ENCODE data around the gene WNT4. TPM values are rescaled to one million over a fixed set of nuclear protein-coding genes. Genes with fewer than 3 reads are reported as not detected.

WNT4 gene
- total and polyA plus RNA-seq, 9 donors = 1.4 to 5.0 (median 3.7) TPM

- no peak for DNase-seq
- no peaks in the 10 kb centered on the region for H3K27me3 ChIP-seq (ENCODE audit: control insufficient read depth, insufficient read depth, low read length)
- 78% methylated on average over 18 of the region's 21 CpGs for WGBS (ENCODE audit: insufficient coverage)
These were observed 20.4 kb downstream of the WNT4 start for GRCh38 chr1:22122273-22123070.

GRCh38 chr1:22121421-22121911, 21.4 kb downstream of the WNT4 start:
- peaks cover 21% of the 10 kb centered on the region for H3K4me1 ChIP-seq (ENCODE audit: control insufficient read depth, insufficient read depth, low read length)
- peaks cover 24% of the 10 kb centered on the region for H3K36me3 ChIP-seq (ENCODE audit: control insufficient read depth, insufficient read depth, low read length)
- H3K27ac ChIP-seq (ENCODE audit: low read length) = no peak overlapping the region
- H3K9me3 ChIP-seq (replicated peaks; ENCODE audit: control insufficient read depth, low read depth, low read length) = no peaks in the 10 kb centered on the region
- no peak overlapping the region for H3K4me3 ChIP-seq (ENCODE audit: low read length)
- DNase-seq = no peak
- no peaks in the 10 kb centered on the region for H3K27me3 ChIP-seq (ENCODE audit: control insufficient read depth, insufficient read depth, low read length)
- 63% methylated on average over 13 of the region's 15 CpGs for WGBS (ENCODE audit: insufficient coverage)

More at GRCh38 chr1:22122273-22123070, 20.4 kb downstream of the WNT4 start:
- Histone ChIP-seq H3K27ac (ENCODE audit: low read length) (no peak overlapping the region), H3K9me3 (replicated peaks; ENCODE audit: control insufficient read depth, low read depth, low read length) (no peaks in the 10 kb centered on the region), H3K36me3 (ENCODE audit: control insufficient read depth, insufficient read depth, low read length) (peaks cover 22% of the 10 kb centered on the region), H3K4me3 (ENCODE audit: low read length) (no peak overlapping the region), H3K4me1 (ENCODE audit: control insufficient read depth, insufficient read depth, low read length) (peaks cover 24% of the 10 kb centered on the region)

GRCh38 chr1:22120469-22120790, 22.5 kb downstream of the WNT4 start:
- no peak for DNase-seq
- 71% methylated on average over 11 of the region's 11 CpGs for WGBS (ENCODE audit: insufficient coverage)

GRCh38 chr1:22119626-22120468, 23.1 kb downstream of the WNT4 start:
- H3K4me3 ChIP-seq (ENCODE audit: low read length) = no peak overlapping the region
- H3K36me3 ChIP-seq (ENCODE audit: control insufficient read depth, insufficient read depth, low read length) = peaks cover 34% of the 10 kb centered on the region
- 94% methylated on average over 38 of the region's 44 CpGs for WGBS (ENCODE audit: insufficient coverage)
- no peaks in the 10 kb centered on the region for H3K9me3 ChIP-seq (replicated peaks; ENCODE audit: control insufficient read depth, low read depth, low read length)
- no peak for DNase-seq
- H3K27me3 ChIP-seq (ENCODE audit: control insufficient read depth, insufficient read depth, low read length) = no peaks in the 10 kb centered on the region
- no peak overlapping the region for H3K27ac ChIP-seq (ENCODE audit: low read length)
- peaks cover 15% of the 10 kb centered on the region for H3K4me1 ChIP-seq (ENCODE audit: control insufficient read depth, insufficient read depth, low read length)

More at GRCh38 chr1:22120469-22120790, 22.5 kb downstream of the WNT4 start:
- Histone ChIP-seq H3K27ac (ENCODE audit: low read length) (no peak overlapping the region), H3K4me1 (ENCODE audit: control insufficient read depth, insufficient read depth, low read length) (peaks cover 15% of the 10 kb centered on the region), H3K9me3 (replicated peaks; ENCODE audit: control insufficient read depth, low read depth, low read length) (no peaks in the 10 kb centered on the region), H3K36me3 (ENCODE audit: control insufficient read depth, insufficient read depth, low read length) (peaks cover 29% of the 10 kb centered on the region), H3K4me3 (ENCODE audit: low read length) (no peak overlapping the region), H3K27me3 (ENCODE audit: control insufficient read depth, insufficient read depth, low read length) (no peaks in the 10 kb centered on the region)

- H3K9me3 ChIP-seq (replicated peaks; ENCODE audit: control insufficient read depth, low read depth, low read length) = no peaks in the 10 kb centered on the region
- H3K4me1 ChIP-seq (ENCODE audit: control insufficient read depth, insufficient read depth, low read length) = peaks cover 26% of the 10 kb centered on the region
- 83% methylated on average over 4 of the region's 8 CpGs for WGBS (ENCODE audit: insufficient coverage)
- H3K4me3 ChIP-seq (ENCODE audit: low read length) = no peak overlapping the region
- H3K27me3 ChIP-seq (ENCODE audit: control insufficient read depth, insufficient read depth, low read length) = no peaks in the 10 kb centered on the region
- peaks cover 44% of the 10 kb centered on the region for H3K36me3 ChIP-seq (ENCODE audit: control insufficient read depth, insufficient read depth, low read length)
- DNase-seq = no peak
- no peak overlapping the region for H3K27ac ChIP-seq (ENCODE audit: low read length)
These were observed 24.5 kb downstream of the WNT4 start for GRCh38 chr1:22118291-22118992.

GRCh38 chr1:22117851-22118250, 25.0 kb downstream of the WNT4 start:
- DNase-seq = peak; percentile 28
- Histone ChIP-seq H3K4me1 (ENCODE audit: control insufficient read depth, insufficient read depth, low read length) (peaks cover 26% of the 10 kb centered on the region), H3K4me3 (ENCODE audit: low read length) (no peak overlapping the region), H3K27me3 (ENCODE audit: control insufficient read depth, insufficient read depth, low read length) (no peaks in the 10 kb centered on the region), H3K36me3 (ENCODE audit: control insufficient read depth, insufficient read depth, low read length) (peaks cover 48% of the 10 kb centered on the region), H3K9me3 (replicated peaks; ENCODE audit: control insufficient read depth, low read depth, low read length) (no peaks in the 10 kb centered on the region), H3K27ac (ENCODE audit: low read length) (no peak overlapping the region)
- WGBS (ENCODE audit: insufficient coverage) = 73% methylated on average over 5 of the region's 5 CpGs

GRCh38 chr1:22117238-22117637, 25.7 kb downstream of the WNT4 start:
- no peak for DNase-seq
- no peaks in the 10 kb centered on the region for H3K27me3 ChIP-seq (ENCODE audit: control insufficient read depth, insufficient read depth, low read length)
- H3K36me3 ChIP-seq (ENCODE audit: control insufficient read depth, insufficient read depth, low read length) = peaks cover 54% of the 10 kb centered on the region
- no peak overlapping the region for H3K27ac ChIP-seq (ENCODE audit: low read length)
- no peak overlapping the region for H3K4me3 ChIP-seq (ENCODE audit: low read length)
- peaks cover 26% of the 10 kb centered on the region for H3K4me1 ChIP-seq (ENCODE audit: control insufficient read depth, insufficient read depth, low read length)
- 35% methylated on average over 2 of the region's 4 CpGs for WGBS (ENCODE audit: insufficient coverage)
- H3K9me3 ChIP-seq (replicated peaks; ENCODE audit: control insufficient read depth, low read depth, low read length) = no peaks in the 10 kb centered on the region

GRCh38 chr1:22115286-22115685, 27.6 kb downstream of the WNT4 start:
- no peaks in the 10 kb centered on the region for H3K27me3 ChIP-seq (ENCODE audit: control insufficient read depth, insufficient read depth, low read length)
- DNase-seq = no peak
- 63% methylated on average over 6 of the region's 6 CpGs for WGBS (ENCODE audit: insufficient coverage)
- H3K9me3 ChIP-seq (replicated peaks; ENCODE audit: control insufficient read depth, low read depth, low read length) = no peaks in the 10 kb centered on the region
- no peak overlapping the region for H3K4me3 ChIP-seq (ENCODE audit: low read length)
- peaks cover 61% of the 10 kb centered on the region for H3K36me3 ChIP-seq (ENCODE audit: control insufficient read depth, insufficient read depth, low read length)
- peaks cover 26% of the 10 kb centered on the region for H3K4me1 ChIP-seq (ENCODE audit: control insufficient read depth, insufficient read depth, low read length)
- no peak overlapping the region for H3K27ac ChIP-seq (ENCODE audit: low read length)

- Histone ChIP-seq H3K4me1 (ENCODE audit: control insufficient read depth, insufficient read depth, low read length) (peaks cover 26% of the 10 kb centered on the region), H3K9me3 (replicated peaks; ENCODE audit: control insufficient read depth, low read depth, low read length) (no peaks in the 10 kb centered on the region), H3K36me3 (ENCODE audit: control insufficient read depth, insufficient read depth, low read length) (peaks cover 52% of the 10 kb centered on the region), H3K27me3 (ENCODE audit: control insufficient read depth, insufficient read depth, low read length) (no peaks in the 10 kb centered on the region), H3K27ac (ENCODE audit: low read length) (no peak overlapping the region), H3K4me3 (ENCODE audit: low read length) (no peak overlapping the region)
- no peak for DNase-seq
- WGBS (ENCODE audit: insufficient coverage) = 25% methylated on average over 14 of the region's 18 CpGs
These were observed 28.5 kb downstream of the WNT4 start for GRCh38 chr1:22114083-22115012.

All from muscle of leg (tissue), 11 donors.